Tibial nerve (tissue), 3 donors: ENCODE data around the gene TPM3.
A peak's percentile ranks its signal among the peaks of the same experiment; 100 is the strongest.

Experiments
- CTCF ChIP-seq, 5 experiments: fragments of 200-600 bp in 3 of 5; fragments of 450-650 bp in 2 of 5; sonication (generic) in 3 of 5; IDR thresholded peaks; one replicate each; pipeline ENCODE4 v1.5.1; 2016 to 2019; ENCODE audit warnings: antibody characterized with exemption in 5 of 5, mild to moderate bottlenecking in 3 of 5, moderate library complexity in 2 of 5
- POLR2A ChIP-seq, 2 donors: fragments of 450-650 bp; IDR thresholded peaks; one replicate each; pipeline ENCODE4 v1.6.1; 2017; ENCODE audit warnings: antibody characterized with exemption in 2 of 2, mild to moderate bottlenecking in 2 of 2, moderate library complexity in 2 of 2

DNA sequence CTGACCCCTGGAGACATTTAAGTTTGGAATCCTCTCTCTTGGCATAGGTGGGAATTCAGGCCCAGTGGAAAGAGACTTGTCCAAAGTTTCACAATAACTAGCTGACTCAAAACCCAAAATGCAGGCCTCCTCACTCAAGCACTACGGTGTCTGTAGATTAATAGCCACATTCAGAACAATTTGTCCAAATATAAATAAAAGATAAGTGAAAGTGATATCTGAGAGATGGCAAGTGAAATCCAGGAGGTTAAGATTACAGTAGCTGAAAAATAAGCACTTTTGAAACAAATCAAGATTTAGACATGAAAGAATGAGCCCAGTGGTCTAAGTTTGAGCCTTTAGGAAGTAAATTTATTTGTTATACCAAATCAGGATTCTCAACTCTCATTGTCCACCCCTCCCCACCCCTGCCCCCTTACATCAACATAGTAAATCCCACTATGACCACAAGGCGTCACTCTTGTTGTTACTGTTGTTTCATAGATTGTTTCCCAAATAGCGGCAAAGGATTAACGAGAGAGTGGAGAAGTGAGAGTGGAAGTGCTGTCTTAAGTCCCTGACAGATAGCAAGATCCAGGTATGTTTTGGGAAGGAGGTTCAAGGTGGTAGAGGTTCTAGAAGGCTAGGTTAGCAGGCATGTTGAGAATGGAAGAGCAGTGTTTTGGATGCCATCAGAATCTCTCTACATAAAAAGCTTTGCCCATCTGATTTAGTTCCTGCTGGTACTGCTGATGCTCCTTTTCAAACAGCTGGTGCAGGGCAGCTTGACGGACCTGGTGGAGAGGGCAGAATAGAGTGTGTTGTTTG, 7.1 kb upstream of the TPM3 start:
- TF ChIP-seq CTCF (IDR thresholded peaks at IDR 0.05) (peak; percentile 48 to 59 (median 54)), POLR2A (IDR thresholded peaks at IDR 0.05) (no peak)
